Limb (tissue), 2 donors: ENCODE results near the gene PRLR.

Experiments used
- DNase-seq, 2 donors: peaks; one replicate each; pipeline ENCODE4 v3.0.0-alpha.2; 2016; ENCODE audit errors: extremely low spot score in 2 of 2

Gene PRLR

GRCh38 chr5:35161652-35162273 is 68.5 kb downstream of the PRLR start:
- peak in 1 of 2 donors; percentile 45 for DNase-seq

GRCh38 chr5:35160486-35161116 is 69.7 kb downstream of the PRLR start:
- no peak for DNase-seq

- DNase-seq = peak in 1 of 2 donors; percentile 17
These were observed 70.9 kb downstream of the PRLR start for GRCh38 chr5:35159370-35159742.

- no peak for DNase-seq
These were observed 71.5 kb downstream of the PRLR start for GRCh38 chr5:35158622-35159369.

GRCh38 chr5:35158204-35158603 is 72.1 kb downstream of the PRLR start:
- DNase-seq = no peak

- DNase-seq = no peak
These were observed 76.8 kb downstream of the PRLR start for GRCh38 chr5:35153375-35153932.

- DNase-seq = no peak
These were observed 77.6 kb downstream of the PRLR start for GRCh38 chr5:35152733-35153132.

- DNase-seq = peak in 1 of 2 donors; percentile 24
These were observed 79.0 kb downstream of the PRLR start for GRCh38 chr5:35151146-35151920.

GRCh38 chr5:35149041-35149440 is 81.2 kb downstream of the PRLR start:
- no peak for DNase-seq

- no peak for DNase-seq
These were observed 83.9 kb downstream of the PRLR start for GRCh38 chr5:35146406-35146805.

GRCh38 chr5:35145691-35146317 is 84.5 kb downstream of the PRLR start:
- no peak for DNase-seq

- no peak for DNase-seq
These were observed 85.3 kb downstream of the PRLR start for GRCh38 chr5:35145012-35145411.

- no peak for DNase-seq
These were observed 86.4 kb downstream of the PRLR start for GRCh38 chr5:35143841-35144240.

- no peak for DNase-seq
These were observed 88.5 kb downstream of the PRLR start for GRCh38 chr5:35141739-35142138.

- DNase-seq = no peak
These were observed 92.1 kb downstream of the PRLR start for GRCh38 chr5:35138232-35138631.

- no peak for DNase-seq
These were observed 93.9 kb downstream of the PRLR start for GRCh38 chr5:35136386-35136785.

GRCh38 chr5:35135239-35135700 is 95.0 kb downstream of the PRLR start:
- no peak for DNase-seq

- no peak for DNase-seq
These were observed 95.8 kb downstream of the PRLR start for GRCh38 chr5:35134278-35135030.

- DNase-seq = no peak
These were observed 97.1 kb downstream of the PRLR start for GRCh38 chr5:35133186-35133585.

GRCh38 chr5:35131723-35132122 is 98.6 kb downstream of the PRLR start:
- no peak for DNase-seq
